ENCODE data around the gene GYS2. TPM values are rescaled to one million over a fixed set of nuclear protein-coding genes. Genes with fewer than 3 reads are reported as not detected.

GYS2 gene
- total RNA-seq, 2 experiments from 2014 or later, result 0.22 TPM; not detected in 1

- Mint-ChIP-seq H3K4me3 (no peak overlapping the region), H3K9me3 (no peaks in the 10 kb centered on the region), H3K27ac (no peak overlapping the region), H3K27me3 (no peaks in the 10 kb centered on the region), H3K4me1 (ENCODE audit: low read depth) (no peaks in the 10 kb centered on the region), H3K36me3 (ENCODE audit: low read depth) (no peaks in the 10 kb centered on the region)
- Histone ChIP-seq H3K27me3 (ENCODE audit: control insufficient read depth in 1 of 2, insufficient read depth in 2 of 2, low read length in 2 of 2) (no peaks in the 10 kb centered on the region), H3K9me3 (ENCODE audit: control insufficient read depth in 1 of 2, insufficient read depth in 1 of 2, low read length in 2 of 2) (no peaks in the 10 kb centered on the region), H3K4me3 (ENCODE audit: low read length) (no peak overlapping the region), H3K27ac (ENCODE audit: low read depth in 1 of 2, low read length in 2 of 2) (no peak overlapping the region), H3K36me3 (ENCODE audit: insufficient read depth, low read length) (no peaks in the 10 kb centered on the region), H3K4me1 (ENCODE audit: insufficient read depth, low read length) (no peaks in the 10 kb centered on the region)
- DNase-seq, result no peak
- intact Hi-C loops (cut with DNase I, micrococcal nuclease), result no loop called here
- ChIA-PET CTCF (no interaction called here), POLR2A (no interaction called here)
- no peak for TF ChIP-seq CTCF (IDR thresholded peaks at IDR 0.05)
- no peak for ATAC-seq (ENCODE audit: poor library complexity)
These were observed 46.5 kb downstream of the GYS2 start for GRCh38 chr12:21558100-21558679.

GRCh38 chr12:21553329-21553675 is 51.3 kb downstream of the GYS2 start:
- POLR2A ChIA-PET, result no interaction called here
- no peaks in the 10 kb centered on the region for H3K9me3 Mint-ChIP-seq
- no peaks in the 10 kb centered on the region for H3K27me3 ChIP-seq (ENCODE audit: control insufficient read depth in 1 of 2, insufficient read depth in 2 of 2, low read length in 2 of 2)

GRCh38 chr12:21552635-21553328 is 51.9 kb downstream of the GYS2 start:
- DNase-seq (no peak), ATAC-seq (ENCODE audit: poor library complexity) (no peak)
- CTCF ChIA-PET, result no interaction called here
- Histone ChIP-seq H3K4me1 (ENCODE audit: insufficient read depth, low read length) (no peaks in the 10 kb centered on the region), H3K9me3 (ENCODE audit: control insufficient read depth in 1 of 2, insufficient read depth in 1 of 2, low read length in 2 of 2) (no peaks in the 10 kb centered on the region), H3K27ac (ENCODE audit: low read depth in 1 of 2, low read length in 2 of 2) (no peak overlapping the region), H3K27me3 (ENCODE audit: control insufficient read depth in 1 of 2, insufficient read depth in 2 of 2, low read length in 2 of 2) (no peaks in the 10 kb centered on the region), H3K36me3 (ENCODE audit: insufficient read depth, low read length) (no peaks in the 10 kb centered on the region), H3K4me3 (ENCODE audit: low read length) (no peak overlapping the region)
- Mint-ChIP-seq H3K27ac (no peak overlapping the region), H3K27me3 (no peaks in the 10 kb centered on the region), H3K4me3 (no peak overlapping the region), H3K4me1 (ENCODE audit: low read depth) (no peaks in the 10 kb centered on the region), H3K36me3 (ENCODE audit: low read depth) (no peaks in the 10 kb centered on the region), H3K9me3 (no peaks in the 10 kb centered on the region)
- POLR2A ChIA-PET, result no interaction called here
- no peak for TF ChIP-seq CTCF (IDR thresholded peaks at IDR 0.05)
- intact Hi-C loops (cut with DNase I, micrococcal nuclease), result no loop called here

More at GRCh38 chr12:21553329-21553675, 51.3 kb downstream of the GYS2 start:
- Histone ChIP-seq H3K36me3 (ENCODE audit: insufficient read depth, low read length) (no peaks in the 10 kb centered on the region), H3K4me3 (ENCODE audit: low read length) (no peak overlapping the region), H3K9me3 (ENCODE audit: control insufficient read depth in 1 of 2, insufficient read depth in 1 of 2, low read length in 2 of 2) (no peaks in the 10 kb centered on the region), H3K27ac (ENCODE audit: low read depth in 1 of 2, low read length in 2 of 2) (no peak overlapping the region), H3K4me1 (ENCODE audit: insufficient read depth, low read length) (no peaks in the 10 kb centered on the region)
- no peak overlapping the region for H3K27ac Mint-ChIP-seq
- no peak for TF ChIP-seq CTCF (IDR thresholded peaks at IDR 0.05)
- ATAC-seq (ENCODE audit: poor library complexity), result no peak
- no peak overlapping the region for H3K4me3 Mint-ChIP-seq
- DNase-seq, result no peak
- CTCF ChIA-PET, result no interaction called here
- intact Hi-C loops (cut with DNase I, micrococcal nuclease), result no loop called here
- no peaks in the 10 kb centered on the region for H3K27me3 Mint-ChIP-seq
- H3K36me3 Mint-ChIP-seq (ENCODE audit: low read depth), result no peaks in the 10 kb centered on the region
- no peaks in the 10 kb centered on the region for H3K4me1 Mint-ChIP-seq (ENCODE audit: low read depth)

Measured in CD4-positive, alpha-beta T cell (primary cell).